Measurements from ENCODE around the gene GPER1.

The GPER1 gene

DNA sequence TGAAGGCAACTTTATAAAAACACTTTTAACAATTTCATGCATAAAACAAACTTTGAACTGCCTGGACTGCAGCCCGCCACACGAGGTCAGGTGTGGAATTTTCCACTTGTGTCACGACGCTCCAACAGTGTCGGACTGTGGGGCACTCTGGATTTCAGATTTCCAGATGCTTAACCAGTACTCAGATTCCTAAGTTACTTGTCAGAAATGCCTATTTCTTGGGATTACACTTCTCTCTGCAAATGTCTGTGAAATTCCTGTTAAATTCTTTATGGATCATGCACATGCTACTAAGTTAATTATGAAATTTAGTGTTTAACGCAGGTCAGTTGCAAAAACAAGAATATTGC is 473 bp upstream of the GPER1 start:
- no peak for DNase-seq (ENCODE audit: low read depth in 3 of 3)

GRCh38 chr7:1090236-1090635 is 2.3 kb downstream of the GPER1 start:
- no peak for DNase-seq (ENCODE audit: low read depth in 3 of 3)

- DNase-seq (ENCODE audit: low read depth in 3 of 3) = no peak
Observed at GRCh38 chr7:1090686-1091643, 3.1 kb downstream of the GPER1 start.

GRCh38 chr7:1091644-1092027 is 3.7 kb downstream of the GPER1 start:
- DNase-seq (ENCODE audit: low read depth in 3 of 3) = no peak

DNA sequence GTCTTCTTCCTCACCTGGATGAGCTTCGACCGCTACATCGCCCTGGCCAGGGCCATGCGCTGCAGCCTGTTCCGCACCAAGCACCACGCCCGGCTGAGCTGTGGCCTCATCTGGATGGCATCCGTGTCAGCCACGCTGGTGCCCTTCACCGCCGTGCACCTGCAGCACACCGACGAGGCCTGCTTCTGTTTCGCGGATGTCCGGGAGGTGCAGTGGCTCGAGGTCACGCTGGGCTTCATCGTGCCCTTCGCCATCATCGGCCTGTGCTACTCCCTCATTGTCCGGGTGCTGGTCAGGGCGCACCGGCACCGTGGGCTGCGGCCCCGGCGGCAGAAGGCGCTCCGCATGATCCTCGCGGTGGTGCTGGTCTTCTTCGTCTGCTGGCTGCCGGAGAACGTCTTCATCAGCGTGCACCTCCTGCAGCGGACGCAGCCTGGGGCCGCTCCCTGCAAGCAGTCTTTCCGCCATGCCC is 4.3 kb downstream of the GPER1 start:
- DNase-seq (ENCODE audit: low read depth in 3 of 3) = no peak

DNA sequence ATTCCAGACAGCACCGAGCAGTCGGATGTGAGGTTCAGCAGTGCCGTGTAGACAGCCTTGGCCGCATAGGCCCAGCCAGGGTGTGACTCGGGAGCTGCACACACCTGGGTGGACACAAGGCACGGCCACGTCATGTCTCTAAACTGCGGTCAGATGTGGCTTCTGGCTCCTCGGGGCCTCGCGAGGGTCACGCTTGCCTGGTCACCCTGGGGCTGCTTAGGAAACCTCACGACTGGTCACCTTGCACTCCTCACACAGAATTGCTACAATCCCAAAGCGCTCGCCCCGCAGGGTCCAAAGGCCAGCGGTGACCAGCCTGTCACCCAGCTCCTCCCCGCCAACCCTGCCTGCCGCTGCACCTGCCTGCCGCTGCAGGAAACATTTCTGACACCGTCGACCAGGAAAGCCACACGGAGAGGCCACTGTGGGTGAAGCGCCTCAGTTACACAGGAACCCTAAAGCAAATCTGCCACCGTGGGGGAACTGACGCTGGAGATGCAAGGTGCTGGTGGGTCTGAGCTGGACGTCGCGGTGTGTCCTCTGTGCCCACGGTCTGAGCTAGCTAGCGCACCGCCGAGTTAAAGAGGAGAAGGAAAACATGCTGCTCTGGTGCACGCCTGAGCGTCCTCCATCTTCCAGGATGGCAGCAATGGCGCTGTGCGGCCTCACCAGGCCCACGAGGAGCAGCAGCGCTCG is 5.0 kb downstream of the GPER1 start:
- no peak for DNase-seq (ENCODE audit: low read depth in 3 of 3)

- DNase-seq (ENCODE audit: low read depth in 3 of 3) = no peak
Observed at GRCh38 chr7:1093502-1093843, 5.6 kb downstream of the GPER1 start.

- no peak for DNase-seq (ENCODE audit: low read depth in 3 of 3)
Observed at GRCh38 chr7:1093916-1094508, 6.1 kb downstream of the GPER1 start.

- DNase-seq (ENCODE audit: low read depth in 3 of 3) = no peak
Observed at GRCh38 chr7:1094870-1095269, 7.0 kb downstream of the GPER1 start.

DNA sequence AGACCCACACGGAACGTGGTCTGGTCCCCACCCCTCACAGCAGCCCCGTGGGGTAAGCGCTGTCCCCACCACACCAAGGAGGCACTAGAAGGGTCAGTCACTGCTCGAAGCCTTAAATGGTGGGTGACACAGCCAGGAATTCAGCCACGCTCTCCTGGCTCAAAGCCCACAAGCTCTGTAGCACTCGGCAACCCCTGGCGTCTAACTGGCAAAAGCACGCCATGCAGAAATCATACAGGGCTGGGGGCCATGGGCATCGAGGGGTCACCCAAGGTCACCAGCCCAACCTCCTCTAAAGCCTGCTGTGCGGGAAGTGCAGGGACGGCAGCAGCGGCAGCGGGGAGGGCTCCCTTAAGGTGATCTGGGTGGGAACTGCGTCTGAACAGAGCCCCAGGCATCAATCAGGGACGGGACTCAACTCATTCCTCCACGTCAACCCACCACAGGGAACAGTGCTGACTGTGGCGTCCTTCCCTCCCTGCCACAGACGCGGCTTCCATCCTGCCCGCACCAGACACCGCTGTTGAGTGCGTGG is 7.8 kb downstream of the GPER1 start:
- no peak for DNase-seq (ENCODE audit: low read depth in 3 of 3)

- DNase-seq (ENCODE audit: low read depth in 3 of 3) = no peak
Observed at GRCh38 chr7:1096156-1097119, 8.5 kb downstream of the GPER1 start.

- no peak for DNase-seq (ENCODE audit: low read depth in 3 of 3)
Observed at GRCh38 chr7:1097120-1097504, 9.2 kb downstream of the GPER1 start.

- DNase-seq (ENCODE audit: low read depth in 3 of 3) = no peak
Observed at GRCh38 chr7:1098243-1099153, 10.6 kb downstream of the GPER1 start.

GRCh38 chr7:1099154-1099542 is 11.2 kb downstream of the GPER1 start:
- no peak for DNase-seq (ENCODE audit: low read depth in 3 of 3)

DNA sequence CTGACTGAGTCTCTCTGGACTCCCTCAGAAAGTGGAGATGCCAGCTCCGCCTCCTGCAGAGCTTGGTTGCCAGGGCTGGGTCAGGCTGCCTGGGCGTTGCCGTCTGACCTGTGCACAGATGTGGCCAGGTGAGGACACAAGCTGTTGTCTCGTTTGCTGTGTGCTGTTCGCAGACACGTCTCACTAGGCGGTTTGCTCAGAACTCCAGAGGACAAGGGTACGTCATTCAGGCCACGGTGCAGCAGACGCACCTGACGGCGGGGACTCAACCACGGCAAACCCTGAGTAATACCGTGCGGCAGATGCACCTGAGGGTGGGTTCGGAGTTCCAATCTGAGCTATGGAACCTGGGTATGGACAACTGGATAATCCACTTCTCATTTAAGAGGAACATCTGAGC is 11.7 kb downstream of the GPER1 start:
- DNase-seq (ENCODE audit: low read depth in 3 of 3) = no peak

DNA sequence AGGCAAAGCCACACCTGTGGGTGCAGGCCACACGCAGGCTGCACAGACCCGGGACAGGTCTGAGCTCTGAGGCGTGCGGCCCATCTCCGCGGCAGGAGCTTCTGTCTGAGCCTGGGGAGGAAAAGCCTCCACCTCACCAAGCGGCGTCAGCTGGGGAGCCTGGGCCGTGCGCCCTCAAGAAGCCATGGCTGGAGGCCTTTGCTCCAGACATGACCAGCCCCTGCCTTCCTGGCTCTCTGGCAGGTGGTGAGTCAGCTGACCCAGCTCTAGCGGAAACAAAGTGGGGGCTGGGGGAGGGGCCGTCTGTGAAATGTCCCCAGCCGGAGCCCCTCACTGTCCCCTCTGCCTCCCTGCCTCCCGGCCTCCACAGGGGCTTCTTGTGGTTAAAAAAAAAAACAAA is 12.5 kb downstream of the GPER1 start:
- DNase-seq (ENCODE audit: low read depth in 3 of 3) = no peak

DNA sequence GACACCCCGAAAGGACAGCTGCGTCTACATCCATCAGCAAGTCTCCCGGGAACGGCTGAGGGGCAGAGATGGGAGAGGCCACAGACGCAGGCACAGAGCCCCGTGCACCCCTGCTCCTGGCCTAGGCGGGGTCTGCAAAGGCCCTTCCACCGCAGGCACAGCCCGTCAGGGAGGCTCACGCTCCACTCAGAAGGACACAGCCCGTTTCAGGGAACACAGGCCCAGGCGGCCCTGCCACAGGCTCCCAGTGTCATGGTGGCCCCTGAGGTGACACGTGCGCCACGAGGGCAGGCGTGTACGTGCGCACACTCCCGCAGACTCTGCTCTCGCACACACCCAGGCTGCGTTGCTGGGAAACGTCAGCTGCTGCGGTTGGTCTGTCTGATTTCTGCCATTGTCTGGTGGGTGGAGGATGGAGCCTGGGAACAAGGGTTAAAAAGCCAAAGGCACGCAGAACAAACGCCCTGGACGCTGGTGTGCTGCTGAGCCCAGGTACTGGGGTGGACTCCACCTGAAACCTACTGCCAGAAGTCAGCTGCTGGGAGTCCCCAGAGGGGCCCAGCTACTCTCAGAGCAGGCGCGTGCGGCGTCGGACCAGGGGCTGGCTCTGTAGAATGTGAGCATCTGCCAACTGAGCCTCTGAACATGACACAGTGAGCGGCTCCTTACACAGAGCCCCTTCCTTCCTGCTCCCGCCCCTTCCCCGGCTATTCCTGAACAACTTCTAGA is 13.1 kb downstream of the GPER1 start:
- no peak for DNase-seq (ENCODE audit: low read depth in 3 of 3)

DNA sequence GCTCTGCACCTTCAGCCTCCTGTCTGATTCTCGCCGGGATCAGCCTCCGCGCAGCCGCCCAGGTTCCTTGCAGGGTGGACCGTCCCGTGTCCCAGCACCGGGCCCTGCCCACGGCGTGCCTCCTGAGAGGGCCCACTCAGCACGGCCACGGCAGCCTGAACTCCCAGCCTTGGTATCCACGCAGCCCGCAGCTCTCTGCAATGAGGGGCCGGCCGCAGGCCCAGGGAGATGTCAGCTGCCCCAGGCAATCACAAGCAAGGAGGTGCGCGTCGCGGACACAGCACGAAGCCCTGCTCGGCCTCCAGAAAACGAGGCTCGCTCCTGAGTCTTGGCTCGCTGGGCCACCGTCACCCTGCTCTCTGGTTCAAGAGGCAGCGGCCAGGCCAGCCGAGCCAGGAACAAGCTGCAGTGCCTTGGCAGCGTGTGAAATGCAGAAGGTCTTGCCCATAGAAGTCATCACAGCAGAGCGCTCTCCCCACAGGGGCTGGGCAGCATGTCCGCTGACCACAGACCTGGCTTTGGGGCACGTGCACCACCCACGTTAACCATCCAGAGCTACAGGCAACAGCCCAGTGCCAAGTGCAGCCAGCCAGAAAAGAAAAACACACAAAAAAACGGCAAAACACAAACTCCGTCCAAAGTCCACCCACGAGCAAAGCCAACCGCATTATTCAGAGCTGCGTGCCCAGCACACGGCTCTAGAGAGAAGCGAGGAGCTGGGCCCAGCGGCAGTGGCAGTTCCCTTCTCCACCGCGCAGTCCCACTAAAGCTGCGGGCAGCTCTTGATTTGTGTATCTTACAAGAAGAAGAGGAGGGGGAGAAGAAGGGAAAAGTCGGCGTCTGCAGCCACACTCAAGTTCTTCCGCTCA is 13.9 kb downstream of the GPER1 start:
- DNase-seq (ENCODE audit: low read depth in 3 of 3) = no peak

All from stimulated activated CD4-positive, alpha-beta T cell treated with anti-CD3 and anti-CD28 coated beads, TNF-alpha, amount 100 ng/mL, for 24 hours (primary cell).